CD4-positive, alpha-beta T cell treated with Interleukin-15 for 4 hours (primary cell): ENCODE measurements around the gene ALDH1A3.

Experiments
- DNase-seq: peaks from one replicate; pipeline ENCODE4 v3.0.0-alpha.2; 2020; ENCODE audit warnings: low spot score

Gene ALDH1A3

GRCh38 chr15:100901702-100902435 is 22.2 kb downstream of the ALDH1A3 start:
- DNase-seq, result no peak

- DNase-seq, result no peak
Measured at GRCh38 chr15:100902436-100903167, 23.0 kb downstream of the ALDH1A3 start.

- DNase-seq, result no peak
Measured at GRCh38 chr15:100903168-100903554, 23.5 kb downstream of the ALDH1A3 start.

DNA sequence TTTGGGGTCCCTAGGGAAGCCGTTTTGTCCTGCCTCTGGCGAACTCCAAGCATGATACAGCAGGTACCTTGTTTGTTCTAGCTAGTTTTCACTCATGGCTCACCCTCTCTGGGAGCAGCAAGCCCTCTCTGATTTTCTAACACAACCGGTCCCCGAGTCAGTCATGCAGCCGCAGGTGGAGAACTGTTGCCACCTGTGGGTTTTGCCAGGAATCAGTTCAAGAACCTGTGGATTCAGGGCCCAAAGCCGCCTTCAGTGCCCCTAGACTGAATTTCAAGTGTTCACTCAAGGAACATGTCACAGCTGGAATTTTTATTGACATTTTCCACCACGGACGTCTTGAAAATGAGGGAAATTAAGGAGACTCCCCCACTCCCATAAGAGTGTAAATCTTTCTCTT is 26.2 kb downstream of the ALDH1A3 start:
- no peak for DNase-seq

GRCh38 chr15:100908466-100908865 is 28.8 kb downstream of the ALDH1A3 start:
- no peak for DNase-seq

DNA sequence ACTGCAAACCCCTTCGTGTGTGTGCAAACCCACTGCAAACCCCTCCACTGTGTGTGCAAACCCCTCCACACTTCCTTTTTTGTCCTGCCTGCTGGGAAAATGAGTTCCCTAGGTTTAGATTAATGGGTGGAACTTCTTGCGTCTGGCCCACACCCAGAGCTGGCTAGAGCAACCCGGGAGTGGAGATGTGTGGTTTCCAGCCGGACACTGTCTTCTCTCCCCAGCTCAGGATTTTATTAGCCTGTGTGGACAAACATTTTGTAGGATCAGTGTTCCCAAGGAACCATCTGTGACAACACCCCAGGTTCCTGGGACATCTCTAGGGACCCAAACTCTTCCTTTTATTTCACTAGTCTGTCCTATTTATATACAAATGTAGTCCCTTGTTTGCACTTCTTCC is 29.9 kb downstream of the ALDH1A3 start:
- DNase-seq, result no peak

- DNase-seq, result no peak
Measured at GRCh38 chr15:100909989-100910955, 30.6 kb downstream of the ALDH1A3 start.

- DNase-seq, result no peak
Measured at GRCh38 chr15:100911086-100911485, 31.5 kb downstream of the ALDH1A3 start.

DNA sequence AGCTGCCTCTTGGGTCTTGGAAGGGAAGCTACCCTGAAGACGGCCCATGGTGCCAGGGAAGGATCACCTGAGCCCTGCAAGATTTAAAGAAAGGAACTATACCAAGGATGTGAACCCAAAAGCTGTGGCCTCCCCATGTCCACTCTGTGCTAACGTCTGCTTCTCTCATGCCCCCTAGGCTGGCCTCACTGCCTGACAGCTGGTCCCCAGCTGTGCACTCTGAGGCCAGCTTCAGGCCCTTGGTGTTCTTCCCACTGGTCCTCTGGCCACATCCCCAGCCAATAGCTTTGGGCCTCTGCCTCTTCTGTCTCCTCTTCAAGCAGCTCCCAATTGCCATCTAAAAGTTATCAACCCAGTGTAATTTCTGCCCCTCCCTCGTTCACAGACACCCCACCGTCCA is 34.3 kb downstream of the ALDH1A3 start:
- DNase-seq, result no peak

- no peak for DNase-seq
Measured at GRCh38 chr15:100914876-100915275, 35.2 kb downstream of the ALDH1A3 start.

DNA sequence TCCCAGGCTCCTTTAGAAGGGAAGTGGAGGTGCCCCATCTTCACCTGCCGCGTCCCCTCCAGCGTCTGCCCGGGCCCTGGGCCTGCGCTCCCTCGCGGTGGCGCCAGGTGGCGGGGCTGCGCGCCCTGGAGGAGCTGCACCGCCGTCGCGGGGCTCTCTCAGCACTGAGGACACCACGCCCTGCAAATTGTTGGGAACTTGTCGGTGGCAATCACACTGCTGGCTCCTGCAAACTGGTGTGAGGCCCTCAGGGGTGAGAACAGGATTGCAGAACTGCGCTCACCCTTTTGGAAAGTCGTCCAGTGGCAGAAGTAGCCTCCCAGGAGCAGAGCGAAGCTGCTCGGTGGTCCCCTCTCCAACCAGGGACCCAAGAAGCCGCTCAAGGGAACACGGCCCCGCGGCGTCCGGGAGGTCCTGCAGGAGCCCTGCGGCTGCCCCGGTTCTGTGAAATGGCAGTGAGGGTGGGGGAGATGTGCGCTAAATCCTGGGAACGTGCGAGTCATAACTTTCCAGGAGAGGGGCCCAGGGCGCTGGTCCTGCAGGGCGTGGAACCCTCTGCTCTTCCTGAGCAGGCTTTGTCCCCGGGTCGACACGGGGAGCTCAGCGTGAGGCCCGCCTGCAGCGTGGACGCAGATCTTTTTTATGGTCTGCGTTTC is 38.5 kb downstream of the ALDH1A3 start:
- peak; percentile 50 for DNase-seq

DNA sequence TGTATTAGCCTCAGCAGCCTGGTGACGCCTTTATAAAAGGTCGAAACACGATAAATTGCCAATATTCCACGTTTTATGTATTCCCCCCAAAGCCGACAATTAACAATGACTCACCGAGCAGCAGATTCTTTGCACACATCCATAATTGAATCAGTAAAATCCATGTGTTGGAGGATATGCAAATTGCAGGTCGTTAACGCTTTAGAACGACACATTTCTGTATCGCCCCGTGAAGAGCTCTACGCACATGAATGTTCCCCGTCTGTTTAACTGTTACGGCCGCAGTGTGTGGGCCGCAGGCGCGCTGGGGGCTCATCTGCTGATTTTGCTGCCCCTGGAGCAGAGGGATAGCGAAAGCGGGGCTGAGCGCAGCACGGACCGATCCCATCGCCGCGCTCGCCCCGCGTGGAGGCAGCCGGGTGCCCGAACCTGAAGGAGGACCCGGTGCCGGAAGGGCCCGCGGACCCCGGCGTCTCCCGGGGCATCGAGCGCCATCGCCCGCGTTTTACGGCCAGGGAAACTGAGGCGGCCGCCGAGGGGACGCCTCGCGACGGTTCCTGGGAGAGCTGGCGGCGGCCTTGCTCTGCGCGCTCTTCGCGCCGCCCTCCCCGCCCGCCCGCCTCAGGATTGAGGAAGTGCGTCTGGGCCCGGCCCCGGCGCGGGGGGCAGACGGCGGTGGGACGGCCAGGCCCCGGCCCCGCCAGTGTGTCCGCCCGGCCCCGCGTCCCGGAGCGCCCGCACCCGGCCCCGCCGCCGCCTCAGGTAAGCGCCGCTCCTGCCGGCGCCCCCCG is 39.3 kb downstream of the ALDH1A3 start, which contains the start of gene LRRK1:
Gene LRRK1 (plus strand): TSS at position 668 of the 791 bp plus-strand sequence. CDS start 5,276 bp downstream, outside the sequence.
- DNase-seq, result no peak

- DNase-seq, result no peak
Measured at GRCh38 chr15:100919481-100920405, 40.1 kb downstream of the ALDH1A3 start.

DNA sequence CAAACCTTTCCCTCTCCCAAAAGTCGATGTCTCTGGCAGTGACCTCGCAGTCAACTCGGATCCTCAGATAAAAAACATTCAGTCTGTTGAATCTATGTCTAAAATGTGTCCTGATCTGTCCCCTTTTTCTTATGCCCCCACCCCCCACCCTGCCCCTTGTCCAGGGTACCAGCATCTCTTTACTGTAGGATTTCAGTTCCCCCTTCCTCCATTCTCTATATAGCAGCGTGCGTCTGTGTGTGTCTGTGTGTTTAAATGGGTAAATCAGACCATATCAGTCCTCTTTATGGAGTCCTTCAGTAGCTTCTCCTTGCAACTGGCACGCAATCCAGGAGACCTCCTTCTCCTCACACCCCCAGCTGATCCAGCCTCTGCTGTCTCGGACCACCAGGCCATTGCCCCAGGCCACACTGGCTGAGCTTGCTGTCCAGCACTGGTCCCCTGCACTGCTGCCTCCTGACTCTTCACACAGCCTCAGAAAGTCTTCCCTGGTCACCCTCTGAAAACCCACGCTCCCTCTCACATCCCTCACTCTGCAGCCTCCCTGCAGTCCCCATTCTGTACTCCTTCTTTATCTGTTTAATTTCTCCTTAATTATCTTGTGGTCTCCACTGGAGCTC is 41.0 kb downstream of the ALDH1A3 start:
- DNase-seq, result no peak

- no peak for DNase-seq
Measured at GRCh38 chr15:100922192-100923040, 42.8 kb downstream of the ALDH1A3 start.

DNA sequence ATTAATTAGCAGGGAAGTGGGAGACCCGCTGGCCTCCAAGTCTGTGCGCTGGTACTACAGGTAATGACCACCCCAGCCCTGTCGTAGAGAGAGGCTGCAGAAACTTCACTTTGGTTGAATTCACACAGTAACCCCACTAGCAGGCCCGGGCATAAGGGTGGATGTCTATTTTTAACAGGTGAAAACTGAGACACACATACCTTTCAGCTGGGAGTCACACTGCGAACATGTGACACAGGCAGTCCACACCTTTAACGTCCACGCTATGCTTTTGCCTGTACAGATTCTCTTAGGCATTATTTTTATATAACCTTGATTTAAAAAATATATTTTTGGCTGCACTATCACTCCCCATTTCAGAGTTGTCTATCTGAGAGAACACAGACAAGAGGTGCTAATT is 43.4 kb downstream of the ALDH1A3 start:
- no peak for DNase-seq

GRCh38 chr15:100923902-100924301 is 44.3 kb downstream of the ALDH1A3 start:
- no peak for DNase-seq

DNA sequence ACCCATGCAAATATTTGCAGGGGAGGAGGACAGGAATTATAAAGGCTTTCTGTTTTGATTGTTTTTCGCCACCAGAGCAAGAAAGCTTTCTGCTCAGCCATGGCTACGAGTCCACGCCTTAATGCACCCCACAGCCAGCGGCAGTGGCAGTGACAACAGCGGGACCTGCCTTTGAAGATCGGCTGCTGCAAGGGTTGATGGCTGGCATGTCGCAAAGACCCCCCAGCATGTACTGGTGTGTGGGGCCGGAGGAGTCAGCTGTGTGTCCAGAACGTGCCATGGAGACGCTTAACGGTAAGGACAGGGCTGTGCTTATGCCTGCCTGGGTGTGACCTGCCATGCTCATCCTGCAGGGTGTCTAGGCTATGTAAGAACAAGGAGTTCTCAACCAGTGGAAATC is 44.8 kb downstream of the ALDH1A3 start:
- no peak for DNase-seq
